NT2/D1 (cell line): Measurements from ENCODE around the gene KIF22.

Experiments
- YY1 ChIP-seq: IDR thresholded peaks from 2 replicates; pipeline ENCODE4 v1.6.1; 2011; ENCODE audit not compliant: insufficient read length, insufficient read depth
- ZNF274 ChIP-seq: IDR thresholded peaks from 2 replicates; pipeline ENCODE4 v1.6.1; 2011; ENCODE audit warnings: mild to moderate bottlenecking, low read depth, low read length

- TF ChIP-seq YY1 (no peak), ZNF274 (no peak)
These were observed 15.8 kb upstream of the KIF22 start for GRCh38 chr16:29774730-29775129.
